GM18909 (cell line): ENCODE results near the gene FARS2.

ENCODE experiments used
- ATAC-seq: cut with Tn5 transposase; IDR thresholded peaks from one replicate; pipeline ENCODE4 v1.9.1; 2021; ENCODE audit warnings: mild to moderate bottlenecking; ENCODE audit not compliant: unreplicated experiment, poor library complexity

The FARS2 gene

DNA sequence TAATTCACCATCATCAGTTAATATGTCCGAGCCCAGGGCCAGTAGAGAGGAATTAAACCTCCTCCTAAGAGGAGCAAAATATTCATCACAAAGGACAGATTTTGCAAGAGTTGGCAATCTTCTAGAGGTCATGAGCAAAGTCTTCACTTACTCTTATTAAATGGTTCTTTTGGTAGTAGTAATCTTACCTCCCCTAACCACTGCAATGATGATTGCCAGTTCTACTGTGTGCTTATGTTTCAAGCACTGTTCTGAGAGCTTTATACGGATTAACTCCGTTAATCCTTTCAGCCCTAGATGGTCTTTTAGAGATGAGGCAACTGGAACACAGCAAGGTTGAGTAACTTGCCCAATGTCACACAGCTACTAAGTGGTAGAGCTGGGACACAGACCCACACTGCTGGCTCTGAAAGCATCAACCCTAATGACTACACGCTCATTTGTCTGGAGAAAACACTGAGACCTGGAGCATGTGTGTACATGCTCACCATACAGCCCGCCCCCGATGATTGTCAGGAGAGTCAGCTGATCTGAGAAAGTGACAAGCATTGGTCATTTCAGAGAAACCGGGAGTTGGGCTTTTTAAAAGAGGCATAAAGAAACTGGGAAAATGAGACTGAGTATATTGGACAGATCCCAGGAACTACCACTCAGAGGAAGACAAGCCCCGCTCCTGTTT lies 469.4 kb downstream of the FARS2 start:
- ATAC-seq, result no peak

DNA sequence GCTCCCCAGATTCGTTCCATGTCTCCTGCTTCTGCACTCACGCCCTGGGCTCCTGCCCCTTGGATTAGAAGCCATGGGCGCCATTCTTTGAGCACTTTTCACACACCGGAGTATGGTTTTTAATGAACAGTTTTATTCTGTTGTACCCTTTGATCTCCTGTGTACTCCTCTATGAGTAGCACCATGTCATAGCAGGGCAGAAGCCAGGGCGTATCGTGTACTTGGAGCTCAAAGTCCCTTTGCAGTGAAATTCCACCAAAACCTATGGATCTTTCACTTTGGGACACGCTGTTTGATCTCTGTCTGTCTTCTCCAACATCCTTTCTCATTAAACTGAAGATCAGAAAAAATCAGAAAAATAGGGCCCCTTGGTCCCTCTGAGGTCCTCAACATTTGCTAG lies 470.1 kb downstream of the FARS2 start:
- ATAC-seq, result no peak

DNA sequence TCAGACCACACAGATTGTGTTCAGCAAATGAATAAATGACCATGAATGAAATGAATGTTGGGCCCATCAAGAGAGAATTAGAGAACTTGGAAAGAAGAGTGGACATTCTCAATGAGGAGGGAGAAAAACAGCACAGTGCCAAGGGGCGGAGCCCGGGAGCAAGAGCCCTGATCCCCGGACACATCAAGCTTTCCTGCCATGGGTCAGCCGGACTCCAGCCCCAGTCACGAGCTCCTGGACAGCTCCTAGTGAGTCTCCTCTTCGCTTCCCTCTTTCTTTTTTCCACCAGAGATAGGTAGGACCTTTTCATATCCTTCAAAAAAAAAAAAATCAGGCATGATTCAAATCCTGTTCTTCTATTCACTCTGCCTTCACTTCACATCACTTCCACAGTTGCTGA lies 471.2 kb downstream of the FARS2 start:
- ATAC-seq, result no peak

DNA sequence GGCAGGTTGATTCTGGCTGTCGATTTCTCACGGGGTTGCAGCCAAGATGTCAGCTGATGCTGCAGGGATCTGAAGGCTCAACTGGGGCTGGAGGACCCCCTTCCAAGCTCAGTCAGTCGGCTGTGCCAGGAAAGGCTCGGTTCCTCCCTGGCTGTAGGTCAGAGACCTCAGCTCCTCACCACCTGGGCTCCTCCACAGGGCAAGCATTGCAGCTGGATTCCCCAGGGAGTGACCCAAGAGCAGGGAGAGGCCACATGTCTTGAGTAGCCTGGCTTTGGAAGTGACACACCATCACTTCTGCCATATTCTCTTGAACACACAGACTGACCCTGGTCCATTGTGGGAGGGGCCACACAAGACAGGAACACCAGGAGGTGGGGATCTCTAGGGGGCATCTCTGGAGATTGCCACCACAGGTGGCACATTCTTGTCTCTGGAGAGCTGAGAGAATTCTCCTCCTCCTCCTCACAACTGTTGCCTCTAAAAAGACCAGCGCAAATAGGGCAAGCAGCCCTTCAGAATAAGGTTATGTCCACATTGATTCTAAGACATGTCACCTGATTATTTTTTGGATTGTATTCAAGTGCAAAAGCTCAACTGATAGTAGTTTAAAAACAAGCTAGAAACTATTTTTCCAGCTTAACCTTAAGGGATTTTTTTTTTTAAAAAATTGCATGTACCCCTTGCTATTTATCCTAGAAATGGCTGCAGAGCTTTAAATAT lies 474.9 kb downstream of the FARS2 start:
- no peak for ATAC-seq

DNA sequence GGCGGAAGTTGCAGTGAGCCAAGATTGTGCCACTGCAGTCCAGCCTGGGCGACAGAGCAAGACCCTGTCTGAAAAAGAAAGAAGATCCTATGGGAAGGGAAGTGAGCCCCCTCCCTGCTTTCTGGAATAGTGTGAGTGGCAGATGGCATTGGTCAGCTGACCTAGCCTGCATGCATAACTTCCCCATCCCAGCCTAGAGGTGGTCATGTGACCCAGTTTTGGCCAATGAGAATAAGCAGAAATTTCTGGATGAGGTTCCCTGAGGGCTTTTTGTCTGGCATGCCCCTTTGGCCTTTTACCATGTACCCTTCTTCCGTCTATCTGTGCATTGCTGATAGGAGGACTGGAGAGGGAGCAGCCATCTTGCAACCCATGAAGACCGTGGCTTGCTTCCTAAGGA lies 476.1 kb downstream of the FARS2 start:
- ATAC-seq, result no peak

DNA sequence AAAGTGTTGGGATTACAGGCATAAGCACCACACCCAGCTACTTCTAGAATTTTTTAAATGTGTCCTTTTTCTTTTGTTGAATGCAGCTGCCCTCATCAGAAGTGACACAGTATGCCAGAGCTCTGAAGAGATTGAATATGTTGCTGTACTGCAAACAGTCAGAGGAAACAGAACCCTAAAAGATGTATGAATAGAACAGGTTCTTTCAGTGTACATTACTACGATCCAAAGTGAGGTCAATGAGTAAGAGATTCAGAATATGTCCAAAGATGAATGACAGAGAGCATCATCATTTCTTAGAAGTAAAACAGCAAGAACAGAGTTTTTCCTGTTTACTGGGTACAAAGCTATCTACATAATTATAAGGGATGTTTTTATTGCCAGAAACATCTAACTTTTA lies 476.9 kb downstream of the FARS2 start:
- ATAC-seq, result no peak

DNA sequence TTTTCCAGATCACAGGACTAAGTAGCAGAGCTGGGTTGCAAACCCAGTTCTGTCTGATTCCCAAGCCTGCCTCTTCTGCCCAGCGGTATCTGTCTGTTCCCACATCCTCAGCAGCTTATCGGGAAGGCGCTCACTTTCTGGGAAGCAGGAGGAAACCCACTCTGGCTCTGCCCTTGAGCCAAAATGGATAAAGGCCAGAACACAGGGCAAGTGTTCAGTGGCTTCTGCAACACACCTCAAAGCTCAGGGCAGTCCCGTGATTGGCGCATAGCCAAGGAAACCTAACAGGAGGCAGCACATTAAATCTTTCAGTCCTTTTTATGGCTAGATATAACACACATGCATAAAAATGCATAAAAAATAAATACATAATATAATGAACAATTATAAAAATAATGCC lies 483.2 kb downstream of the FARS2 start:
- no peak for ATAC-seq

DNA sequence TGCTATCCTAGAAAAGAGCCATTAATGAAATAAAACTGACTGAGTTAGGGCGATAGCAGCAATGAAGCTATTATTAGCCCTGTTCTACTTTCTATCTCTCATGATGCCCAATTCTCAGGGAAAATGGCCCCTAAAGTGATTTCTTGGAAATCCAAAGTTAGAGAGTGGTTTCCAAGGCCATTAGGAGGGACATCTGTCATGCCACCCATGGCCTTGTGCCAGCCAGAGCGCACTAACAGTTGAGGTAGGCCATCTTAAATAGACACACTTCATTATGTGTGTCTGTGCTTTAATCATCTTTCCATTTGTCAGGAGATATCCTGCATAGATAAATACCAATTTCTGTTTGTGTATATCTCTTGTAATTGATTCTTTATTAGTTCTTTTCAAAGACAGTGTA lies 483.8 kb downstream of the FARS2 start:
- ATAC-seq, result no peak

DNA sequence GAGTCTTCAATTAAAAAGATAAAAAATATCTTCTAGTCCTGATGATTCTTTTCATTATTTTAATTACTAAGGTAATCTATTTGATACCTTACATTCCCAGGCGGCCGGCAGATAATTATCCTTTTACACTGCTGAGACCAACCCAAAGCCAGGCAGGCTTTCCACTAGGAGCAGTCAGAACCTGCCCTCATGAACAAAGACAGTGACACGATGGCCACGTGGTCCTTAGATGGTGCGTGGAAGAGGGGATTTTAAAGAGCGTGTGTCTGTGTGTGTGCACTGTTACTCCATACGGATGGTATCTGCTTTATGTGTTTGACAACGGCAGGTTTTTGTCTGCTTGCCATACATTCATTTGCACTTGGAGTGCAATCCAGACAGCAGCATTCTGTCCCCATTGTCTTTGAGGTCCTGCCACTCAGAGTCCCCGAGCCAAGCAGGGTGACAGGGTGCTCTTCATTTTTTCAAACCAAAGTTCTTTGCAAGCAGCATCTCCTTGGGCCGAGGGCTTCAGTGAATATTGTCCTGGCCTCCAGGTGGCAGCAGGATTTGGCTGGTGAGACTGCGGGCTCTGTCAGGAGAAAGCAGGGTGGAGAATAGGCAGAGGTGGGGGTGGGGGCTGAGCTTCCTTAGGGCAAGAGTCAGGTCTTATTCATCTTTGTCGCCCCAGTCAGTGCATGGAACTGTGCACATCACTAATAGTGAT lies 484.9 kb downstream of the FARS2 start:
- ATAC-seq, result no peak

DNA sequence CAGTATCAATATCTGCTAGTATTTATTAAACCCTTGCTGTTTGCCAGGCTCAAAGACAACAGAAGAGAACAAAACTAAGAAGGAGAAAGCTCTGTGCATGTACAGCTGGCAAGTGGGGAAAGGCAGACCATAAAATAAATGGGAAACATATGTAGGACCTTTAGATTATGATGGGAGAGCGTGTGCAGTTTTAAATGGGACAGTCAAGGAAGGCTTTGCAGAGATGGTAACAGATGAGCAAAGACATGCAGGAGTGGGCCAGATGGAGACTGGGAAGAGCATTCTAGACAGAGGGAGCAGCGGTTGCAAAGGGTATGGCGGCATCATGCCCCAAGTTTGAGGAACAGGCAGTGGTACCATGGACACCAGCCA lies 485.4 kb downstream of the FARS2 start:
- no peak for ATAC-seq

DNA sequence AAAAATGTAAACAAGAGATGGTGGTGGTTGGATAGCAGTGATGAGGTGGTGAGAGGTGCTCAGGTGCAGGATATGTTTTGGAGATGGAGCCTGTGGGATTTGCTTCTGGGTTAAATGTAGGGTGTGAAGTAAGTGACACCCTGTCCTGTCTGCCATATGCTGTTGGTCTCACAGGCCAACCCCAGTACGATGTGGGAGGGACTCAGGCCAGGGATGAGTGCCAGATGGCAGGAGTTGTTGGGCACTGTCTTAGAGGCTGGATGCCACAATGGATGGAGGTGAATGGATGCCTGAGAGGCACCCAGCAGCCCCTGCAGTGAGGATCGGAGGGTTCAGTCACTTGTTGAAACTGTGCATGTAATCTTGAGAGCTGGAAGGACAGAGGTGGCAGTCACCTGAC lies 486.1 kb downstream of the FARS2 start:
- no peak for ATAC-seq

DNA sequence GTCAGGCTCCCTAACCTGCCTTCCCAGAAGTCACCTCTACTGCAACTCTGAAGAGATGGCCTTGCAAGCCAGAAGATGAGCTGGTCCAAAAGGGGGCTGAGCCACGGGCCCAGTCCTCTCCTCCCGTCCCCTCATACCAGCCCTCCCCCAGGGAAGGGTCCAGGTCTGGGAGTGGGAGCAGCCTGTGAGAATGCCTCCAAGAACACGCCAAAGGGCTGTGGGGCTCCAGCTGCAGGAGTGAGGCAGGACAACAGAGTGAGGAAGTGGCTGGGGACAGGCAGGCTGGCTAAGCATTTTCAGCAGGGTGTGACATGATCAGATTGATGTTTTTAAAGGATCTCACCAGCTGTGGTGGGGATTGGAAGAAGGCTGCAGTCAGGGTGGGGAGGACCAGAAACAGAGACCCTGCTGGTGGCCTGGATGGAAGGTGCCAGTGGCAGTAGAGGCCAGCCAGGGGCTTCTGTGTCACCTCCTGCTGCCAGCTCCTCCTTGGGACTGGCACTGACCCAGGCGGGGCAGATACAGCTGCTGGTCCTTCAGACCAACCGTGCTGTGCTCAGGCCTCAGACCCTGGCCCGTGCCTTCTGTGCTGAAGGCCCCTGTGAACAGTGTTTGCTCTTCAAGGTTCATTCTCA lies 487.8 kb downstream of the FARS2 start:
- ATAC-seq, result no peak

DNA sequence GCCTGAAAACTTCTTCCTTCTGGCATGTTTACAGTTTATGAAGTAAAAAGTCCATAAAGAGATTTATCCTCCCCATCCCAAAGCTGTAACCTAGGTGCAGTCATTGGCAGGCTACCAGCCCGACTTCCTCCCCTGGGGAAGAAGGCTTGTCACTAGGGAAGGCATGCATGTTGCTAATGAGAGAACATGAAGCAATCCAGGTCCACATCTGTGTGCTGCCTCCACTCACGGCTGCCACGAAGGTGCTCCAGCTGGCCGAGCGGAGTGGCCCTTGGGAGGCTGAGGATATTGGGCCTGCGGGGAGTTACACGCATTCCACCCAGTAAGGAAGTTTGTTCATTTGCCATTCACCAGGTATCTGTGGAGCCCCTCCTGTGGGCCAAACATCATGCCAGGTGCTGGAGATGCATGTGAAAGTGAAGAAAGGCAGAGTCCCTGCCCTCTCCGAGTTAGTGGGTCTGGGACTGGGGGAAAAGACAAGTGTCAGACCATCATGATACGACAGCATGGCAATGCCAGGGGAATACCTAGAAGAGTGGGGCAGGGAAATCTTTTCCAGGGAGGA lies 488.4 kb downstream of the FARS2 start:
- no peak for ATAC-seq

DNA sequence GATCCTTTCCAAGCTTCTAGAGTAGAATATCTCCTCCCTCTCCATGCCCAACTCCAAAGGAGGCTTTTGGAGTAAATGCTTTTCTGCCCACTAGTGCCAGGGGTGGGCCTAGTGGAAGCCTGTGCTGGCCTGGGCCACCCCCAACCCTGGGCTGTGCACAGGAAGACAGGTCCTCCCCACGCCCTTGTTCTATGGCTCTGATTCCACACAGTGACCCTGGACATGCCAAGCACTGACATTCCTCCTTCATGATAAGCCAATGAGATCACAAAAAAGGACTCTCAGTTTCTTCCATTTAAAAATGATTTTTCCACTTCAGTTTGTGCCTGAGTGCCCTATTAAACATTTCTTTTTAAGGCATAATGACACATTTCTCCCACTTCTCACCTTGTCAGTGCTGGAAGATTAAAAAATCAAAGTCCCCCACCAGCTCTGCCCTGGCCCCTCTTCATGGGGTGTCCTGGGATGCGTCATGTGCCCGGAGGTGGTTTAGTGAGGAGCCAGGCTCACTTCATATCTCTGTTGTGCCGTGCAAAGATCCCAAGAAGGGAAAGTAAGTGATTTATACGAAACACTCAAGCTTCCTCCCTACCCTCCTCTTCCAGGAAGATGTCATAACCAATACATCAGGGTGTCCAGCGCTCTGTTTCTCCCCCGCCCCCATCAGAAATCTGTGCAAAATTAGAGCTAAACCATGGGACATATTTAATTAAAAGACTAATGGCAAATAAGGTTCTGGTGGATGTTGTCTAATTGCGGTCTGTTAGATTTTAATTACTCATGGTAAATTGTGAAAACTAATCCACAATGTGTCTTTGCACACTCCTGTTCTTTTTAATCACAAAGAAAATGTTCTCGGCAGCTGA lies 490.4 kb downstream of the FARS2 start:
- ATAC-seq, result no peak

DNA sequence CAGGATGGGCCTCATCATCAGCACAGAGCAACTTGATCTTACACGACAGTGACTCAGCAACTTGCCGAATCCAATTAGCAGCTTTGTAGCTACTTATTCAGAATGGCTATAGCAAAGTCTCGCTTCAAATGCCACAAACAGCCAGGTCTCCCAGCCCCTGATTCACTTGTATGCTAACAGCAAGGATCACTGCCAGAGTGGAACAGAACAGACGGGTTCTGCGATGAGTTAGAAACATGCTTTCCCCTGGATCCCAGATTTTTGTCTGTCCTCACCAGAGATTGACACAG lies 491.0 kb downstream of the FARS2 start:
- ATAC-seq, result no peak

DNA sequence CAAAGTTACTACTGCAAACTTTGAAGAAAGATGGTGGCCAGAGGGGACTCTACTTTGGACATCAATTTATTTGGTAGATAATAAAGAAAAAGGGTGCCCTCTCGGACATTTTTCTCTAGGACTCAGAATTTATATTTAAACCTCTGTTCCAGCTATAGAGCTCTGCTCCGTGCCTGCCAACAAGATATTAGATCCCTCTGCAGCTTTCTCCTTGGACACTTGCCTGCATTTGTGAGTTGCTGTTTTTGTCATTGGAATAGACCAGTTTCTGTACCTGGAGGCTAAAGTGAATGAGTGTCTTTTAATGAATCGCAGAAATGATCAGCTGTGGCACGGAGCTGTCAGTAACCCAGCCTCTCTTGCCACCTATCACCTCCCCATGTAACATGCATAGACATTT lies 491.9 kb downstream of the FARS2 start:
- no peak for ATAC-seq

DNA sequence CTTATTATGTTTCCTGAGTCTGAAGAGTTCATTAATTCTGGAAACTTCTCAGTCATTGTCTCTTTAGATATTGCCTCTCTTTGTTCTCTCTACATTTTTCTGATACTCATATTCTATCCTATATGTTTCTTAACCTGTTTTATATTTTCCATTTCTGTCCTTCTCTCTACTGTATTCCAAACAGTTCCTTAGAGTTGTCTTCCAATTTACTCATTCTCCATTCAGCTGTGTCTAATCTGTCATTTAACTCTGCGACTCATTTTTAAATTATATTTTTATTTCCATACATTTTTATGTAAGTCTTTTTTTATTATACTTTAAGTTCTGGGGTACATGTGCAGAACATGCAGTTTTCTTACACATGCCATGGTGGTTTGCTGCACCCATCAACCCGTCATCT lies 493.6 kb downstream of the FARS2 start:
- ATAC-seq, result no peak

DNA sequence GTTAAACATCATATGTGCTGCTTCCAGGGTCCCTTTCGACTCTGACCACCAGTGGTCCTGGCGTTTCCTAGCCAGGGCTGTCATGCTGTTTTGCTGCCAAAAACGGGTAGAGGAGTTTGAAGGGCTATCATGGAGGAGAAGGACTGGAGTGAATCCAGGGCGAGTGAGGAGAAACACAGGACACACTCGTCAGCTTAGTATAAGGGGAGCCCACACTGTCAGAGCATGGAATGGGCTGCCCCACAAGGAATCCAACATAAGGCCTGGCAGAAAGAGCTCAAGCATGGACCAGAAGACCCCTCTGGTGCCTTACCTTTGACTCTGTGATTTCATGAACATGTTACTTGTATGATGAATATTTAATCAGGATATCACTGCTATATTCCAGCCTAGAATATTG lies 498.3 kb downstream of the FARS2 start:
- no peak for ATAC-seq

DNA sequence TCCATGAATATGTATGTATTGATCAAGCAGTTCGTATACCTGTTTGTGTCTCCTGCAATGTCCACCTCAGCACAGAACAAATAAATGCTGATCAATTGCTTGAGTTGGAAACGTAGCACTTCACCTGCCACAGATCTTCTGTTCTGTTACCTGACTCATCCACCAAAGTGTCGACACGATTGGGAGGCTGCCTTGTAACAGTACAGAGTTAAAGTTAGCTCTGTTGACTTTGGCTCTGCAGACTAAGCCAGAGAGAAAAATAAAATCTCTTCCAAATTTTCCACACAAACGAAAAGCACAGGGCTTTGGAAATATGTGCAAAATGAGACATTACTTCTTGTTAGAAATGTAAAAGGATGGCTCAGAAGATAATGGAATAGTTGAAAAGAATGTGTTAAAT lies 500.1 kb downstream of the FARS2 start:
- ATAC-seq, result no peak

DNA sequence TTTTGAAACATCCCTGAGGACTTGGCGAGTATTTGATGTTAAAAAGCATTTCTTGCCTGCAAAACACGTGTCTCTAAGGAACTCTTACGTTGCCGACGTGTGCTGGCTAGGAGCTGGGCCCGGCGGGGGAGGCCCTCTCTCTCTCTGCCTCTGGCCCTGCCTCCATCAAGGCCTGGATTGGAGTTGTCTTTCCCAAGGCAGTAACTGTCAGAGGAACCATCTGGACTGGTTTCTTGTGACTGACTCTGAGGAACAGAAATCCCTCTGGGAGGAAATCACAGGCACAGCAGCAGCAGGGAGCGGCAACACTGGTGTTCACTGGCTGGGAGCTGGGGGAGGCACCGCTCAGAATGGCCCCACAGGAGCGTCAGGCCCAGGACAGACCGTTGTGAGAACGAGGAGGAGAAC lies 501.3 kb downstream of the FARS2 start:
- no peak for ATAC-seq
